Epidermal melanocyte (primary cell): ENCODE measurements around the gene SPN.
A peak's percentile ranks its signal among the peaks of the same experiment; 100 is the strongest.
"Not testable (repeated sequence)": the region's sequence is repeated elsewhere in the genome, so short reads cannot be mapped to it uniquely, and the experiment has no call there.

Source experiments
- DNase-seq: peaks from one replicate; pipeline ENCODE4 v3.0.0; 2011; ENCODE audit warnings: low spot score; ENCODE audit not compliant: insufficient read length

Gene SPN

GRCh38 chr16:29701214-29701555 lies 38.1 kb downstream of the SPN start:
- DNase-seq = no peak

- no peak for DNase-seq
Measured at GRCh38 chr16:29702269-29702668, 39.2 kb downstream of the SPN start.

- DNase-seq = no peak
Measured at GRCh38 chr16:29705030-29705429, 42.0 kb downstream of the SPN start.

- not testable (repeated sequence) for DNase-seq
Measured at GRCh38 chr16:29707160-29707559, 44.1 kb downstream of the SPN start.

- no peak for DNase-seq
Measured at GRCh38 chr16:29708917-29709600, 46.0 kb downstream of the SPN start.

- DNase-seq = not testable (repeated sequence)
Measured at GRCh38 chr16:29709657-29710056, 46.6 kb downstream of the SPN start.

GRCh38 chr16:29710227-29711219 lies 47.5 kb downstream of the SPN start:
- peak; percentile 59 for DNase-seq

GRCh38 chr16:29712809-29713208 lies 49.8 kb downstream of the SPN start:
- DNase-seq = no peak

- no peak for DNase-seq
Measured at GRCh38 chr16:29714396-29714795, 51.3 kb downstream of the SPN start.

- no peak for DNase-seq
Measured at GRCh38 chr16:29714972-29715371, 51.9 kb downstream of the SPN start.

GRCh38 chr16:29717113-29717512 lies 54.1 kb downstream of the SPN start:
- DNase-seq = no peak

GRCh38 chr16:29719063-29719462 lies 56.0 kb downstream of the SPN start:
- no peak for DNase-seq
